Thymus (tissue), 11 donors: ENCODE data around the gene PPP1R7. TPM values are rescaled to one million over a fixed set of nuclear protein-coding genes. Genes with fewer than 3 reads are reported as not detected.

Experiments
- DNase-seq, 9 donors: peaks; one replicate each; pipeline ENCODE4 v3.0.0-alpha.2; 2013; ENCODE audit warnings: low spot score in 9 of 9, low read depth in 6 of 9, missing footprints in 1 of 9
- H3K27ac ChIP-seq, 2 donors: one replicate each; pipeline ENCODE4 v1.5.1; 2013; ENCODE audit warnings: control low read depth in 1 of 2, low read depth in 1 of 2, low read length in 1 of 2, mild to moderate bottlenecking in 1 of 2, moderate library complexity in 1 of 2
- H3K27me3 ChIP-seq, 2 donors: one replicate each; pipeline ENCODE4 v1.5.1; 2013; ENCODE audit warnings: low read length in 1 of 2; ENCODE audit not compliant: control insufficient read depth in 2 of 2, insufficient read depth in 1 of 2
- H3K36me3 ChIP-seq, 2 donors: one replicate each; pipeline ENCODE4 v1.5.1; 2013; ENCODE audit warnings: low read length in 1 of 2, mild to moderate bottlenecking in 1 of 2, moderate library complexity in 1 of 2; ENCODE audit not compliant: control insufficient read depth in 2 of 2, insufficient read depth in 2 of 2
- H3K4me1 ChIP-seq, 2 donors: one replicate each; pipeline ENCODE4 v1.5.1; 2013; ENCODE audit warnings: low read length in 2 of 2; ENCODE audit not compliant: control insufficient read depth in 2 of 2, insufficient read depth in 2 of 2
- H3K4me3 ChIP-seq, 2 donors: one replicate each; pipeline ENCODE4 v1.5.1; 2013; ENCODE audit warnings: low read length in 2 of 2, control low read depth in 1 of 2, mild to moderate bottlenecking in 1 of 2
- H3K9me3 ChIP-seq, 2 donors: one replicate each; pipeline ENCODE4 v1.5.1; 2013; ENCODE audit warnings: low read length in 1 of 2, mild to moderate bottlenecking in 1 of 2; ENCODE audit not compliant: control insufficient read depth in 2 of 2, insufficient read depth in 1 of 2
- WGBS: extraction: QIAGEN DNeasy Blood & Tissue Kit; methylation state at CpG from one replicate; pipeline ENCODE4 v1.1.7; 2013; 5-methylcytosine and 5-hydroxymethylcytosine counted together
- polyA plus RNA-seq: library from polyadenylated mRNA; stranded (reverse); fragments of 200-250 nt; gene quantifications from one replicate; pipeline ENCODE4 v1.2.3, GENCODE V29; 2013
- total RNA-seq: library from RNA; stranded (reverse); fragments of 120-200 nt; gene quantifications from one replicate; pipeline ENCODE4 v1.2.4, GENCODE V29; 2013
- donor health status: healthy.

PPP1R7 gene
- total and polyA plus RNA-seq, 2 donors: 63.7 to 78.9 TPM

- peaks cover 16 to 27% of the 10 kb centered on the region in 2 donors for H3K36me3 ChIP-seq
- WGBS: 91% methylated on average over 35 of the region's 35 CpGs
- DNase-seq: peak in 1 of 9 donors; percentile 20
Observed at GRCh38 chr2:241108271-241109209, 41.7 kb upstream of the PPP1R7 start.

GRCh38 chr2:241109210-241110088 is 40.8 kb upstream of the PPP1R7 start:
- 96% methylated on average over 14 of the region's 14 CpGs for WGBS
- H3K4me1 ChIP-seq: peaks cover 0 to 8% of the 10 kb centered on the region in 2 donors
- DNase-seq: no peak
- peak overlapping the region; percentile 63 to 88 for H3K27ac ChIP-seq
- H3K36me3 ChIP-seq: peaks cover 22 to 34% of the 10 kb centered on the region in 2 donors
- no peaks in the 10 kb centered on the region for H3K27me3 ChIP-seq
- no peak overlapping the region for H3K4me3 ChIP-seq
- H3K9me3 ChIP-seq: peaks cover 0 to 3% of the 10 kb centered on the region in 2 donors

More at GRCh38 chr2:241108271-241109209, 41.7 kb upstream of the PPP1R7 start:
- H3K4me1 ChIP-seq: peaks cover 0 to 8% of the 10 kb centered on the region in 2 donors
- H3K27ac ChIP-seq: peak overlapping the region; percentile 63 to 88
- H3K9me3 ChIP-seq: peaks cover 0 to 3% of the 10 kb centered on the region in 2 donors
- no peak overlapping the region for H3K4me3 ChIP-seq
- H3K27me3 ChIP-seq: no peaks in the 10 kb centered on the region

GRCh38 chr2:241110089-241110606 is 40.1 kb upstream of the PPP1R7 start:
- Histone ChIP-seq H3K36me3 (peaks cover 29 to 40% of the 10 kb centered on the region in 2 donors), H3K9me3 (peaks cover 0 to 3% of the 10 kb centered on the region in 2 donors), H3K4me1 (peaks cover 0 to 8% of the 10 kb centered on the region in 2 donors), H3K4me3 (no peak overlapping the region), H3K27me3 (no peaks in the 10 kb centered on the region), H3K27ac (no peak overlapping the region)
- no peak for DNase-seq
- 96% methylated on average over 9 of the region's 9 CpGs for WGBS

GRCh38 chr2:241110607-241111439 is 39.4 kb upstream of the PPP1R7 start:
- Histone ChIP-seq H3K4me1 (peaks cover 0 to 8% of the 10 kb centered on the region in 2 donors), H3K27ac (no peak overlapping the region), H3K4me3 (no peak overlapping the region), H3K27me3 (no peaks in the 10 kb centered on the region), H3K9me3 (peaks cover 0 to 3% of the 10 kb centered on the region in 2 donors), H3K36me3 (peaks cover 36 to 38% of the 10 kb centered on the region in 2 donors)
- no peak for DNase-seq
- 94% methylated on average over 19 of the region's 19 CpGs for WGBS

GRCh38 chr2:241111440-241111805 is 38.8 kb upstream of the PPP1R7 start:
- H3K4me1 ChIP-seq: peaks cover 0 to 8% of the 10 kb centered on the region in 2 donors
- peaks cover 0 to 3% of the 10 kb centered on the region in 2 donors for H3K9me3 ChIP-seq
- no peak for DNase-seq
- H3K36me3 ChIP-seq: peaks cover 37 to 40% of the 10 kb centered on the region in 2 donors
- H3K4me3 ChIP-seq: no peak overlapping the region
- H3K27ac ChIP-seq: peak overlapping the region in 1 of 2 donors; percentile 43
- no peaks in the 10 kb centered on the region for H3K27me3 ChIP-seq
- 91% methylated on average over 9 of the region's 9 CpGs for WGBS

- no peak for DNase-seq
- WGBS: 98% methylated on average over 17 of the region's 17 CpGs
- H3K27ac ChIP-seq: no peak overlapping the region
- H3K4me1 ChIP-seq: peaks cover 0 to 8% of the 10 kb centered on the region in 2 donors
- no peak overlapping the region for H3K4me3 ChIP-seq
- peaks cover 0 to 3% of the 10 kb centered on the region in 2 donors for H3K9me3 ChIP-seq
- no peaks in the 10 kb centered on the region for H3K27me3 ChIP-seq
- H3K36me3 ChIP-seq: peaks cover 39 to 45% of the 10 kb centered on the region in 2 donors
Observed at GRCh38 chr2:241112046-241112445, 38.2 kb upstream of the PPP1R7 start.

GRCh38 chr2:241112592-241112991 is 37.7 kb upstream of the PPP1R7 start:
- DNase-seq: peak in 1 of 9 donors; percentile 13
- peaks cover 0 to 8% of the 10 kb centered on the region in 2 donors for H3K4me1 ChIP-seq
- WGBS: 95% methylated on average over 8 of the region's 8 CpGs
- peaks cover 36 to 46% of the 10 kb centered on the region in 2 donors for H3K36me3 ChIP-seq
- no peaks in the 10 kb centered on the region for H3K27me3 ChIP-seq
- H3K4me3 ChIP-seq: no peak overlapping the region
- H3K27ac ChIP-seq: peak overlapping the region in 1 of 2 donors; percentile 15
- H3K9me3 ChIP-seq: peaks cover 0 to 3% of the 10 kb centered on the region in 2 donors

- Histone ChIP-seq H3K36me3 (peaks cover 35 to 36% of the 10 kb centered on the region in 2 donors), H3K27ac (no peak overlapping the region), H3K4me3 (no peak overlapping the region), H3K27me3 (no peaks in the 10 kb centered on the region), H3K4me1 (no peaks in the 10 kb centered on the region), H3K9me3 (no peaks in the 10 kb centered on the region)
- DNase-seq: no peak
- WGBS: 97% methylated on average over 11 of the region's 11 CpGs
Observed at GRCh38 chr2:241114836-241115235, 35.4 kb upstream of the PPP1R7 start.
